GM23338 (cell line): ENCODE measurements around the gene ANTXR1.

Experiments
- CREB1 ChIP-seq: fragments of 250-450 bp; sonication (Bioruptor Pico); IDR thresholded peaks from 2 replicates; pipeline ENCODE4 v1.5.0; 2020; ENCODE audit warnings: low read depth, mild to moderate bottlenecking, moderate library complexity
- CTCF ChIP-seq, 2 experiments: fragments of 200-600 bp in 1 of 2; sonication (generic) in 1 of 2; conservative IDR thresholded peaks; 2 replicates each; pipeline versions ENCODE4 v1.5.1 to v1.6.1; 2016 to 2017; ENCODE audit warnings: antibody characterized with exemption in 2 of 2, low read depth in 2 of 2, mild to moderate bottlenecking in 2 of 2, moderate library complexity in 1 of 2
- ETS1 ChIP-seq: IDR thresholded peaks from 2 replicates; pipeline ENCODE4 v1.6.1; 2016; ENCODE audit warnings: antibody characterized with exemption
- EZH2 ChIP-seq: fragments of 200-600 bp; sonication (generic); IDR thresholded peaks from one replicate; pipeline ENCODE4 v1.8.0; 2017; ENCODE audit warnings: antibody characterized with exemption, mild to moderate bottlenecking, low read depth; ENCODE audit not compliant: unreplicated experiment
- EZH2phosphoT487 ChIP-seq: fragments of 200-600 bp; sonication (generic); IDR thresholded peaks from one replicate; pipeline ENCODE4 v1.8.1; 2018; ENCODE audit warnings: antibody characterized with exemption; ENCODE audit not compliant: unreplicated experiment
- JUNB ChIP-seq: IDR thresholded peaks from one replicate; pipeline ENCODE4 v1.6.1; 2016; ENCODE audit warnings: antibody characterized with exemption; ENCODE audit not compliant: unreplicated experiment
- POLR2AphosphoS5 ChIP-seq: IDR thresholded peaks from 2 replicates; pipeline ENCODE4 v1.6.1; 2016; ENCODE audit warnings: antibody characterized with exemption, low read depth
- REST ChIP-seq: IDR thresholded peaks from one replicate; pipeline ENCODE4 v1.6.1; 2018; ENCODE audit warnings: antibody characterized with exemption; ENCODE audit not compliant: unreplicated experiment
- ZNF114 ChIP-seq: fragments of 250-450 bp; sonication (Bioruptor Pico); IDR thresholded peaks from 2 replicates; pipeline ENCODE4 v1.5.0; 2020; ENCODE audit warnings: mild to moderate bottlenecking, moderate library complexity

GRCh38 chr2:69060938-69061501, 48.0 kb downstream of the ANTXR1 start:
- no peak for TF ChIP-seq CTCF (conservative IDR thresholded peaks at IDR 0.05; ENCODE audit: low read depth in 2 of 2)
- no peak for TF ChIP-seq CREB1 (CRISPR knock-in tag)
- no peak for TF ChIP-seq EZH2
- TF ChIP-seq POLR2AphosphoS5: no peak
- TF ChIP-seq JUNB: no peak
- TF ChIP-seq REST: no peak
- TF ChIP-seq EZH2phosphoT487: no peak
- TF ChIP-seq ETS1: no peak
- no peak for TF ChIP-seq ZNF114 (CRISPR knock-in tag)
